RWPE2 (cell line): ENCODE results near the gene CAPN2.

Experiments used
- ATAC-seq: fragments of 200-7000 bp; cut with Tn5 transposase; 3 replicates; pipeline ENCODE4 v1.9.1; 2021; ENCODE audit warnings: low read depth
- DNase-seq: peaks from one replicate; pipeline ENCODE4 v3.0.0-alpha.2; 2020; ENCODE audit warnings: low spot score
- H3K27ac ChIP-seq: fragments of 450-650 bp; 2 replicates; pipeline ENCODE4 v1.5.1; 2017; ENCODE audit warnings: mild to moderate bottlenecking; ENCODE audit not compliant: poor library complexity, severe bottlenecking
- H3K27me3 ChIP-seq: fragments of 250-450 bp; sonication (Bioruptor Pico); 2 replicates; pipeline ENCODE4 v1.5.1; 2021; ENCODE audit warnings: mild to moderate bottlenecking, moderate library complexity; ENCODE audit not compliant: insufficient read depth, poor library complexity, severe bottlenecking
- H3K36me3 ChIP-seq: fragments of 250-450 bp; sonication (Bioruptor Pico); 2 replicates; pipeline ENCODE4 v1.5.1; 2020; ENCODE audit warnings: low read depth, mild to moderate bottlenecking, moderate library complexity
- H3K4me1 ChIP-seq: fragments of 250-450 bp; sonication (Bioruptor Pico); 2 replicates; pipeline ENCODE4 v1.5.1; 2021; ENCODE audit warnings: mild to moderate bottlenecking, moderate library complexity; ENCODE audit not compliant: insufficient read depth, poor library complexity, severe bottlenecking
- H3K4me3 ChIP-seq: fragments of 250-450 bp; sonication (Bioruptor Pico); 2 replicates; pipeline ENCODE4 v1.5.1; 2021; ENCODE audit warnings: mild to moderate bottlenecking, moderate library complexity; ENCODE audit not compliant: severe bottlenecking
- H3K9me3 ChIP-seq: fragments of 250-450 bp; sonication (Bioruptor Pico); 2 replicates; pipeline ENCODE4 v1.5.1; 2021; ENCODE audit warnings: mild to moderate bottlenecking, moderate library complexity; ENCODE audit not compliant: severe bottlenecking
- TF ChIP-seq, protein P1 (sequence below): fragments of 450-650 bp; IDR thresholded peaks from one replicate; pipeline ENCODE4 v1.5.1; 2017; ENCODE audit warnings: mild to moderate bottlenecking, moderate library complexity; ENCODE audit not compliant: poor library complexity, severe bottlenecking

CAPN2 gene

DNA sequence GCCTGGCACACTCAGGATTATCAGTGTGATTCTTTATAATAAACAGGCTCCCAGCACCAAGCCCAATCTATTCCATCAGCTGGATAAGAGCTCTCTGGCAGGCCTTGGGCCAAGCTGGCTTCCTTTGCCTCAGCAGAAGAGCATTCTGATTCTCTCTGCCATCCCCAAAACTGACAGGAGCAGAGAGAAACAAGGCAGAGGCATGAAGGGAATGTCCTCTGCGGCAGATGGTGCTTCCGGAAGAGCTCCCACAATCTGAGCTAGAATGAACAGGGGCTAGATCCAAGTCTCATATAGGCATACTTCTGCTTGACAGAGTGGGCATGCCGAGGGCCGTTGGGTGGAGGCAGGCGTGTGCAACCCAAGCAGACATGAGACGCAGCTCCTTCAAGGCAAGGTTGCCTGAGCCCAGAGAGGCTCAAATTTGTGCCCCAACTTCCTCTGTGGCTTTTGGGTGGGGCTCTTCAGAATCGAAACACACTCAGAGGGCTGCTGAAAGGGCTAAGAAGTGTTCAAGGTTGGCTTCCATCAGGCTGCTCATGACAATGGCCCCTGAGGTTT lies 4.0 kb downstream of the CAPN2 start:
- no peak for ATAC-seq
- peaks cover 61% of the 10 kb centered on the region for H3K36me3 ChIP-seq
- TF ChIP-seq, protein P1, sequence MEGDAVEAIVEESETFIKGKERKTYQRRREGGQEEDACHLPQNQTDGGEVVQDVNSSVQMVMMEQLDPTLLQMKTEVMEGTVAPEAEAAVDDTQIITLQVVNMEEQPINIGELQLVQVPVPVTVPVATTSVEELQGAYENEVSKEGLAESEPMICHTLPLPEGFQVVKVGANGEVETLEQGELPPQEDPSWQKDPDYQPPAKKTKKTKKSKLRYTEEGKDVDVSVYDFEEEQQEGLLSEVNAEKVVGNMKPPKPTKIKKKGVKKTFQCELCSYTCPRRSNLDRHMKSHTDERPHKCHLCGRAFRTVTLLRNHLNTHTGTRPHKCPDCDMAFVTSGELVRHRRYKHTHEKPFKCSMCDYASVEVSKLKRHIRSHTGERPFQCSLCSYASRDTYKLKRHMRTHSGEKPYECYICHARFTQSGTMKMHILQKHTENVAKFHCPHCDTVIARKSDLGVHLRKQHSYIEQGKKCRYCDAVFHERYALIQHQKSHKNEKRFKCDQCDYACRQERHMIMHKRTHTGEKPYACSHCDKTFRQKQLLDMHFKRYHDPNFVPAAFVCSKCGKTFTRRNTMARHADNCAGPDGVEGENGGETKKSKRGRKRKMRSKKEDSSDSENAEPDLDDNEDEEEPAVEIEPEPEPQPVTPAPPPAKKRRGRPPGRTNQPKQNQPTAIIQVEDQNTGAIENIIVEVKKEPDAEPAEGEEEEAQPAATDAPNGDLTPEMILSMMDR: no peak
- H3K27me3 ChIP-seq: no peaks in the 10 kb centered on the region
- no peak overlapping the region for H3K4me3 ChIP-seq
- no peaks in the 10 kb centered on the region for H3K9me3 ChIP-seq
- H3K4me1 ChIP-seq: peaks cover 51% of the 10 kb centered on the region
- H3K27ac ChIP-seq: peak overlapping the region; percentile 94
- DNase-seq: no peak

DNA sequence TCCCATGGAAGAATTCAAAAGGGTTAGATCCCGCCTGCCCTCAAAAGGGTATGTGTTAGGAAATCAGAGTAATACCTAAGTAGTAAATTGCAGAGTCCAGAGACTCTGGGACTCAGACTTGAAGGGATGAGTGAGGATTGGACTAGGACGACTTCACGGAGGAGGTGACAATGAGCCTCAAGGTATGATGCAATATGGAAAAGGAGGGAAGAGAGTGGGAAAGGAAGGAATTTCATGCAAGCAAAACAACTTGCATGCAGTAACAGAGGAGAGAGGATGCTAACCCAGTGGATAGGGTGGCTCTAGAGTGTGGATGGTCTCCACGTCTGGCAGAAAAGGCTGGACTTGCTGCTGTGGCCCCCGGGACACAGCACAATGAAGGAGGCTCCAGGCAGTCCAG lies 4.8 kb downstream of the CAPN2 start:
- TF ChIP-seq, protein P1: no peak
- no peak overlapping the region for H3K4me3 ChIP-seq
- ATAC-seq (no peak), DNase-seq (no peak)
- H3K27ac ChIP-seq: peak overlapping the region; percentile 94
- H3K36me3 ChIP-seq: peaks cover 67% of the 10 kb centered on the region
- no peaks in the 10 kb centered on the region for H3K9me3 ChIP-seq
- peaks cover 51% of the 10 kb centered on the region for H3K4me1 ChIP-seq
- H3K27me3 ChIP-seq: no peaks in the 10 kb centered on the region

DNA sequence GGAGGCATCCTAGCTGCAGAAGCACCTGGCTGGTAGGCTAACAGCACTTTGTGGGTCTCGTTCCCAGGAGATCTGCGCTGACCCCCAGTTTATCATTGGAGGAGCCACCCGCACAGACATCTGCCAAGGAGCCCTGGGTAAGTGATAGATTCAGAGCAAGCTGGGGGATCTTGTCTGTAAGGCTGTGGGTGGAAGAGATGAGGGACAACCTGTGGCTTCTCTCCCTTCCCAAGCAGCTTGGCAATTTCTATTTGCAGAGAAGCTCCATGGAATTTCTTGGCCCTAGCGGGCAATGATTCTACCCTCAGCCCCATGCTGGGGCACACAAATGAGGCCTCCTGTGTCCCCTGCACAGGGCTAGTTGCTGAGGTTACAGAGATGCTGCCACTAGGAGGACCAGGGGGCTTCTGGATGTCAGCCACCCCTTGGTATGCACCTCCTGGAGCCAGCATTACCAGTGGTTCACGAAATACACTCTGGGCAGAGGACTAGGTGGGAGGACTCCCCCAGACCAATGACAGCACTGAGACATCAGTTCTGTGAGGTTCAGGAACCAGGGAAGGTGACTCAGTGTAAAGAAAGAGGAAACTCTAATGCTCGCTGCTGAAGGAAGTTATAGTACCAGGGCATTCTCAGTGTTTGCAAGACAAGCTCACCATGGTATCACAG lies 5.5 kb downstream of the CAPN2 start:
- DNase-seq (no peak), ATAC-seq (no peak)
- H3K9me3 ChIP-seq: no peaks in the 10 kb centered on the region
- H3K27me3 ChIP-seq: no peaks in the 10 kb centered on the region
- H3K4me3 ChIP-seq: no peak overlapping the region
- TF ChIP-seq, protein P1: no peak
- H3K36me3 ChIP-seq: peaks cover 74% of the 10 kb centered on the region
- H3K27ac ChIP-seq: peak overlapping the region; percentile 94
- H3K4me1 ChIP-seq: peaks cover 51% of the 10 kb centered on the region

DNA sequence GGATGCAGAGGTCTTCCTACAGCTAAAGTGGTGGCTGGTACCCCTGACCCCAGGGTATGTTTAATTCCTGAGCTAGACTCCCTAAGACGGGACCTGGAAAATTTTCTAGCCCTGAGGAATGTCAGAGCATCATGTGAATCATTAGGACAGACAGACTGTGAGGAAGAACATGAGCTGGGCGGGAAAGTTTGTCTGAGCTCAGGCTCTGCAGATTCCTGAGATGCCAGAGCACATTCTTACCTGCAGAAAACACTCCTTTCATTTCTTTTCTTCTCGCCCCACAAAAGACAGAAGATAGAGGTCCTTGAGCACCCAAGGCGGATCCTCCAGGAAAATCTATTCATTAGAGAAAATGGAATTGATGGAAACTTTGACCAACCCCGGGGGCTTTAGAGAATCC lies 6.5 kb downstream of the CAPN2 start:
- H3K4me1 ChIP-seq: peaks cover 51% of the 10 kb centered on the region
- peaks cover 80% of the 10 kb centered on the region for H3K36me3 ChIP-seq
- H3K27me3 ChIP-seq: no peaks in the 10 kb centered on the region

More for the DNA sequence above, 6.5 kb downstream of the CAPN2 start:
- DNase-seq (no peak), ATAC-seq (peak; percentile 33; the same call in 2 of the 3 replicates)
- Histone ChIP-seq H3K4me3 (no peak overlapping the region), H3K27ac (peak overlapping the region; percentile 94), H3K9me3 (no peaks in the 10 kb centered on the region)
- TF ChIP-seq, protein P1: no peak
